ENCODE data around the gene KDM2A. TPM values are rescaled to one million over a fixed set of nuclear protein-coding genes. Genes with fewer than 3 reads are reported as not detected.

The KDM2A gene
- total and polyA plus RNA-seq, 2 donors (not counting 1 experiment from before 2014, with no cell fraction given): 132 to 229 TPM

DNA sequence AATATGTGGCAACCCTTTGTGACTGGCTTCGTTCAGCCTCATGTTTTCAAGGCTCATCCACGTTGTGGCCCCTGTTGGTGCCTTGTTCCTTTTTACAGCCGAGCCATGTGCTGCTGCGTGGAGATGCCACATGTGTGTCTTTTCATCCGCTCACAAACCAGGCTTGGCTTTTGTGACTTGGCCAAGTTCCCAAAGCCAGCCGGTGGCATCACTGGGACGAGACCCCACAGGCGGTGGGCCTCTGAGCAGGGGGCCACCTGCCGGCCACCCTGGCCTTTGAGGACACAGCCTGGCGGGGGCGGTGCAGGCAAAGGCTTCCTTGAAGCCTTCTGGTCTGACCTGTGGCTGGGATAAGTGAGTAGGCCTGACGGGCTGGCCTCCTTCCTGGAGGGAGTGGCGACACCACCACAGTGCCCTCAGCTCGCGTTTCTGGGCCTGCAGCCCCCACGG lies 157.7 kb downstream of the KDM2A start:
- DNase-seq (peak; percentile 64), ATAC-seq (ENCODE audit: low read depth) (no peak)
- H3K4me1 ChIP-seq (ENCODE audit: control insufficient read depth in 2 of 2, insufficient read depth in 2 of 2, low read length in 2 of 2): peaks cover 88 to 91% of the 10 kb centered on the region in 2 donors
- peak overlapping the region in 3 of 5 experiments; percentile 6 to 38 (median 37) for H3K4me3 ChIP-seq (ENCODE audit: control extremely low read depth in 1 of 5, extremely low read depth in 1 of 5, insufficient read depth in 1 of 5, low read depth in 2 of 5, low read length in 4 of 5)
- H3K27ac Mint-ChIP-seq: peak overlapping the region; percentile 95
- H3K27me3 ChIP-seq (replicated peaks in 1 of 4; ENCODE audit: control extremely low read depth in 1 of 4, control insufficient read depth in 3 of 4, insufficient read depth in 4 of 4, low read length in 3 of 4): no peaks in the 10 kb centered on the region
- H2AFZ ChIP-seq (ENCODE audit: insufficient read depth, low read depth, low read length, poor library complexity, severe bottlenecking): peak overlapping the region; percentile 46
- peak overlapping the region; percentile 54 for H3K9ac ChIP-seq (ENCODE audit: low read length)
- intact Hi-C loops (cut with micrococcal nuclease): loop anchor here (1.0 to 2.0 kb wide), 5 partner anchors 9 to 206 kb away; partner anchors contain the start of gene AIP
- WGBS (ENCODE audit: insufficient coverage): 2% methylated on average over 16 of the region's 16 CpGs
- ChIA-PET POLR2A (interaction anchor here (0.5 to 3.5 kb wide), 9 partner anchors 9 to 197 kb away, joined by 3 to 70 read pairs (median 12); partner anchors contain the start of genes ANKRD13D, GRK2 and POLD4), CTCF (interaction anchor here (0.8 to 5.5 kb wide), 11 partner anchors 8 to 114 kb away, joined by 3 to 46 read pairs (median 4); partner anchors contain the start of genes ANKRD13D and GRK2)
- H3K79me2 ChIP-seq (ENCODE audit: control insufficient read depth, insufficient read depth, low read length): peaks cover 100% of the 10 kb centered on the region
- H4K20me1 ChIP-seq (ENCODE audit: control insufficient read depth, insufficient read depth, low read length, poor library complexity, severe bottlenecking): peaks cover 75% of the 10 kb centered on the region
- H3K27me3 Mint-ChIP-seq: no peaks in the 10 kb centered on the region
- peaks cover 81% of the 10 kb centered on the region for H3K4me1 Mint-ChIP-seq
- H3K27ac ChIP-seq (ENCODE audit: low read length in 2 of 2): peak overlapping the region; percentile 76 to 82
- H3K4me2 ChIP-seq (replicated peaks; ENCODE audit: low read depth, low read length, poor library complexity, severe bottlenecking): peak overlapping the region; percentile 92
- H3K9me3 Mint-ChIP-seq (ENCODE audit: insufficient read depth): no peaks in the 10 kb centered on the region
- peak overlapping the region; percentile 84 for H3K4me3 Mint-ChIP-seq
- TF ChIP-seq CTCF (IDR thresholded peaks at IDR 0.05) (no peak), EZH2 (IDR thresholded peaks at IDR 0.05; ENCODE audit: borderline replicate concordance, insufficient read depth, low read depth, low read length, poor library complexity, severe bottlenecking) (no peak)
- no peaks in the 10 kb centered on the region for H3K9me3 ChIP-seq (ENCODE audit: control extremely low read depth in 1 of 3, control insufficient read depth in 2 of 3, insufficient read depth in 1 of 3, low read length in 2 of 3)
- peaks cover 0 to 78% of the 10 kb centered on the region in 2 experiments for H3K36me3 ChIP-seq (replicated peaks in 1 of 2; ENCODE audit: control extremely low read depth in 1 of 2, control insufficient read depth in 1 of 2, extremely low read depth in 1 of 2, insufficient read depth in 2 of 2, low read length in 1 of 2)

Measured in B cell (primary cell).